Measurements from ENCODE around the gene HERC4.
"Not testable (repeated sequence)": the region's sequence is repeated elsewhere in the genome, so short reads cannot be mapped to it uniquely, and the experiment has no call there.

Gene HERC4

DNA sequence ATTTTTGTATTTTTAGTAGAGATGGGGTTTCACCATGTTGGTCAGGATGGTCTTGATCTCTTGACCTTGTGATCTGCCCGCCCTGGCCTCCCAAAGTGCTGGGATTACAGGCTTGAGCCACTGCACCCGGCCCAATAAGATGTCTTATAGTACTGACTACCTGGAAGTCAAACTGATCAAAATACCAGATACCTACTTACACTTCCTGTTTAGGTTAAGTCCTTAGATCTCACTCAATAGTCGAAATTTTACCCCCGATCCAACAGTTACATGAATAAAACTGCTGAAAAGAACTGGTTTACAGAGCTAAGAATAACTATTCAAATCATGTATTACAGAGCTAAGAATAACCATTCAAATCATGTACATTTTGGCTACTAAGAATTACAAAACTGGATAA is 58.6 kb downstream of the HERC4 start:
- H3K9me3 ChIP-seq (ENCODE audit: control insufficient read depth in 1 of 2, low read length in 2 of 2) = not testable (repeated sequence)
- H3K36me3 ChIP-seq (ENCODE audit: control insufficient read depth in 1 of 2, insufficient read depth in 2 of 2, low read length in 2 of 2) = peaks cover 11 to 37% of the 10 kb centered on the region in 2 donors

DNA sequence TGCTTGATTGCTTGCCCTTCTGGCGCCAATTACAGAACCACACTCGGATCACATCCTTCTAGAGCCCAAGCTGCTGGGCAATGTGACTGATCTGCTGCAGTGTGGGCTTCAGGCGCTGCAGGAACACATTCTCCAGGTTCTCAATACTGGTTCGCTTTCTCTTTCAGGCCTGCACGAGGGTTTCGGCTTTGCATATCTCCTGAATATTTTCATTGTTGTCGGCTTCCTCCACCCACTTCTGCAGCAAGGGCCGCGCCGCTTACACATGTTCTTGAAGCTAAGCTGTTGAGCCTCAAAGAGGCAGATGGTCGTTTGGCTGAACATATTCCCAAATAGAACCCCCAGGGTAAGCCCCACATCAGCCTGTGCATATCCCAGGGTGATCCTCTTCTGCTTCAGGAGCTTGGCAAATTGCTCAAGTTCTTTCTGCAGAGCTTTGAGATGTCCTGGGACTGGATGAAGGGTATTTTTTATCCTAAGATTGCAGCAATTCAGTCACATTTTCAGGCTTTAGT is 64.6 kb downstream of the HERC4 start:
- H3K4me1 ChIP-seq (ENCODE audit: control insufficient read depth in 1 of 2, insufficient read depth in 2 of 2, low read length in 2 of 2) = no peaks in the 10 kb centered on the region
- H3K36me3 ChIP-seq (ENCODE audit: control insufficient read depth in 1 of 2, insufficient read depth in 2 of 2, low read length in 2 of 2) = peaks cover 12 to 40% of the 10 kb centered on the region in 2 donors
- no peaks in the 10 kb centered on the region for H3K9me3 ChIP-seq (ENCODE audit: control insufficient read depth in 1 of 2, low read length in 2 of 2)
- no peak overlapping the region for H3K27ac ChIP-seq (ENCODE audit: low read depth, low read length)
- H3K4me3 ChIP-seq (ENCODE audit: low read depth in 1 of 2, low read length in 2 of 2) = no peak overlapping the region
- H3K27me3 ChIP-seq (ENCODE audit: control insufficient read depth in 1 of 2, insufficient read depth in 2 of 2, low read length in 2 of 2) = no peaks in the 10 kb centered on the region
- H3K9ac ChIP-seq (ENCODE audit: low read depth in 1 of 2, low read length in 2 of 2) = no peak overlapping the region

More for the DNA sequence above, 58.6 kb downstream of the HERC4 start:
- H3K27ac ChIP-seq (ENCODE audit: low read depth, low read length); H3K4me3 ChIP-seq (ENCODE audit: low read depth in 1 of 2, low read length in 2 of 2); H3K27me3 ChIP-seq (ENCODE audit: control insufficient read depth in 1 of 2, insufficient read depth in 2 of 2, low read length in 2 of 2); H3K9ac ChIP-seq (ENCODE audit: low read depth in 1 of 2, low read length in 2 of 2); H3K4me1 ChIP-seq (ENCODE audit: control insufficient read depth in 1 of 2, insufficient read depth in 2 of 2, low read length in 2 of 2): not testable (repeated sequence)

DNA sequence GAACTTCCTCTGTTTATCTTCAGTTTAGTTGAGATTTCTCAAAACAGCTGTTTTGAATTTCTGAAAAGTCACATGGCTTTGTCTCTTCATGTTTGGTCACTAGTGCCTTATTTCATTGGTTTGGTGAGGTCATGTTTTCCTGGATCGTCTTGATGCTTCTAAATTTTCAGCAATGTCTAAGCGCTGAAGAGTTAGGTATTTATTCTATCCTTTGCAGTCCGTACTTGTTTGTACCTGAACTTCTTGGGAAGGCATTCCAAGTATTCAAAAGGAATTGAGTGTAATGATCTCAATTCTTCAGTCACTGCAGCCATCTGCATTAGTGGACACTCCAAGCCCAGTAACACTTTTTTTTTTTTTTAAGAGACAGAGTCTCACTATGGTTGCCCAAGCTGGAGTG is 67.7 kb downstream of the HERC4 start:
- H3K9ac ChIP-seq (ENCODE audit: low read depth in 1 of 2, low read length in 2 of 2) = no peak overlapping the region
- H3K36me3 ChIP-seq (ENCODE audit: control insufficient read depth in 1 of 2, insufficient read depth in 2 of 2, low read length in 2 of 2) = peaks cover 10 to 29% of the 10 kb centered on the region in 2 donors
- H3K4me1 ChIP-seq (ENCODE audit: control insufficient read depth in 1 of 2, insufficient read depth in 2 of 2, low read length in 2 of 2) = no peaks in the 10 kb centered on the region
- no peak overlapping the region for H3K4me3 ChIP-seq (ENCODE audit: low read depth in 1 of 2, low read length in 2 of 2)
- H3K27ac ChIP-seq (ENCODE audit: low read depth, low read length) = no peak overlapping the region
- no peaks in the 10 kb centered on the region for H3K9me3 ChIP-seq (ENCODE audit: control insufficient read depth in 1 of 2, low read length in 2 of 2)
- no peaks in the 10 kb centered on the region for H3K27me3 ChIP-seq (ENCODE audit: control insufficient read depth in 1 of 2, insufficient read depth in 2 of 2, low read length in 2 of 2)

DNA sequence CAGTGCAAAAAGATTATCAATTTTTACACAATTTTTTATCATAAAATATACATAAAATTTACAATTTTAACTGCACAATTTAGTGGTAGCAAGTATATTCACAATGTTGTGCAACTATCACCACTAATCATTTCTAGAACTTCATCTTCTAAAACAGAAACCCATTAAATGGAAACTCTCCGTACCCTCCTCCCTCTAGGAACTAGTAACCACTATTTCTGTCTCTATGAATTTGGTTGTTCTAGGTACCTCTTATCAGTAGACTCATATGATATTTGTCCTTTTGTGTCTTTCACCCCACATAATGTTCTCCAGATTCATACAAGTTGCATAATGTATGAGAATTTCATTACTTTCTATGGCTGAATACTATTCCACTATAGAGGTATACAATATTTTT is 73.5 kb downstream of the HERC4 start:
- peaks cover 5 to 10% of the 10 kb centered on the region in 2 donors for H3K36me3 ChIP-seq (ENCODE audit: control insufficient read depth in 1 of 2, insufficient read depth in 2 of 2, low read length in 2 of 2)
- H3K4me3 ChIP-seq (ENCODE audit: low read depth in 1 of 2, low read length in 2 of 2) = no peak overlapping the region
- H3K9me3 ChIP-seq (ENCODE audit: control insufficient read depth in 1 of 2, low read length in 2 of 2) = no peaks in the 10 kb centered on the region
- H3K4me1 ChIP-seq (ENCODE audit: control insufficient read depth in 1 of 2, insufficient read depth in 2 of 2, low read length in 2 of 2) = no peaks in the 10 kb centered on the region
- H3K9ac ChIP-seq (ENCODE audit: low read depth in 1 of 2, low read length in 2 of 2) = no peak overlapping the region
- H3K27me3 ChIP-seq (ENCODE audit: control insufficient read depth in 1 of 2, insufficient read depth in 2 of 2, low read length in 2 of 2) = no peaks in the 10 kb centered on the region
- H3K27ac ChIP-seq (ENCODE audit: low read depth, low read length) = no peak overlapping the region

DNA sequence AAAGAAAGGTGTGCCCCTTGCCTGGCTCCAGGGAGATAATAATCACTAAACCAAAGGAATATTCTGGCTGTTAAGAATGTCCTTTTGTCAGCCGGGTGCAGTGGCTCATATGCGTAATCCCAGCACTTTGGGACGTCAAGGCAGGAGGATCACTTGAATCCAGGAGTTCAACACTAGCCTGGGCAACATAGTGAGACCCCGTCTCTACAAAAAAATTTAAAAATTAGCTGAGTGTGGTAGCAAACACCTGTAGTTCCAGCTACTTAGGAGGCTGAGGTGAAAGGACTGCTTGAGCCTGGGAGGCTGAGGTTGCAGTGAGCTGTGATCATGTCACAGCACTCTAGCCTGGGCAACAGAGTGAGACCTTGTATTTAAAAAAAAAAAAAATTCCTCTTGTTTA is 74.1 kb downstream of the HERC4 start:
- no peaks in the 10 kb centered on the region for H3K4me1 ChIP-seq (ENCODE audit: control insufficient read depth in 1 of 2, insufficient read depth in 2 of 2, low read length in 2 of 2)
- H3K27me3 ChIP-seq (ENCODE audit: control insufficient read depth in 1 of 2, insufficient read depth in 2 of 2, low read length in 2 of 2) = no peaks in the 10 kb centered on the region
- no peak overlapping the region for H3K9ac ChIP-seq (ENCODE audit: low read depth in 1 of 2, low read length in 2 of 2)
- H3K36me3 ChIP-seq (ENCODE audit: control insufficient read depth in 1 of 2, insufficient read depth in 2 of 2, low read length in 2 of 2) = peaks cover 9 to 16% of the 10 kb centered on the region in 2 donors
- no peak overlapping the region for H3K4me3 ChIP-seq (ENCODE audit: low read depth in 1 of 2, low read length in 2 of 2)
- no peak overlapping the region for H3K27ac ChIP-seq (ENCODE audit: low read depth, low read length)
- H3K9me3 ChIP-seq (ENCODE audit: control insufficient read depth in 1 of 2, low read length in 2 of 2) = no peaks in the 10 kb centered on the region

DNA sequence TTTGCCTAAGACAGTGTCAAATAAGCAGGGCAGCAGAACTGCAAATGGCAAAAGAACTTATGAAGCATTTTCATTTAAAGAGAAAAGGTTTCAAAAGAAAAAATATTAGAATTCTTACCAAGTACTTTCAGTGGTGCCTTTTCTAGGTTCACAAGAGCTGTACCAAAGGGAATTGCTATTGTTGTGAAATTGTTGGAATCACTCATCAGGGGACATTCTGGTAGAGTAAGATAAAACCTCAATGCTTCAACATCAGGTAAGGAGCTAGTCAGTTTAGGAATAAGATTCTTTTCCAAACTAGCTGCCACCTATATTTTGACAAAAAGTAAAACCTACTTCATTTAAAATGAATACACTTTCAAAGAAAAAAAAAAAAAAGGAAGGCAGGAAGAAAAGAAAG is 85.0 kb downstream of the HERC4 start:
- Histone ChIP-seq H3K9me3 (ENCODE audit: control insufficient read depth in 1 of 2, low read length in 2 of 2) (no peaks in the 10 kb centered on the region), H3K4me3 (ENCODE audit: low read depth in 1 of 2, low read length in 2 of 2) (no peak overlapping the region), H3K9ac (ENCODE audit: low read depth in 1 of 2, low read length in 2 of 2) (no peak overlapping the region), H3K27ac (ENCODE audit: low read depth, low read length) (no peak overlapping the region), H3K36me3 (ENCODE audit: control insufficient read depth in 1 of 2, insufficient read depth in 2 of 2, low read length in 2 of 2) (peaks cover 3 to 29% of the 10 kb centered on the region in 2 donors), H3K4me1 (ENCODE audit: control insufficient read depth in 1 of 2, insufficient read depth in 2 of 2, low read length in 2 of 2) (no peaks in the 10 kb centered on the region), H3K27me3 (ENCODE audit: control insufficient read depth in 1 of 2, insufficient read depth in 2 of 2, low read length in 2 of 2) (no peaks in the 10 kb centered on the region)

DNA sequence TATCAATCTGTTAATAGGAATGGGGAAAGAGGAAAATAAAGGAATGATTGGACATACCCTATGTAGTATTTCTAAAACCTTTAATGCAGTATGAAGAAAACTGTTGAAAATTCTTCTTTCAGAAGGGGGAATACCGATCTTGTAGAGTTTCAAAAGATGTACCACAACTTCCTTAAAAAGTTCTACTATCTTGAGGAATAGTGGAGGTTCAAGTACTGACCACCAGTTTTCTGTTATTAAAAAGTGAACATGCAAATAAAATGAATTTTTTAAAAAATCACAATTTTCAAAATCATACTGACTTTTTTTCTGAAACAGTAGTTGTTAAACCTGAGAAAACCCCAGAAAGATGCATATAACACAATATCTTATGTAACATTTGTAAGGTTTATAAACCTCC is 86.5 kb downstream of the HERC4 start:
- Histone ChIP-seq H3K9me3 (ENCODE audit: control insufficient read depth in 1 of 2, low read length in 2 of 2) (no peaks in the 10 kb centered on the region), H3K36me3 (ENCODE audit: control insufficient read depth in 1 of 2, insufficient read depth in 2 of 2, low read length in 2 of 2) (peaks cover 3 to 29% of the 10 kb centered on the region in 2 donors), H3K9ac (ENCODE audit: low read depth in 1 of 2, low read length in 2 of 2) (no peak overlapping the region), H3K27ac (ENCODE audit: low read depth, low read length) (no peak overlapping the region), H3K4me3 (ENCODE audit: low read depth in 1 of 2, low read length in 2 of 2) (no peak overlapping the region), H3K27me3 (ENCODE audit: control insufficient read depth in 1 of 2, insufficient read depth in 2 of 2, low read length in 2 of 2) (no peaks in the 10 kb centered on the region), H3K4me1 (ENCODE audit: control insufficient read depth in 1 of 2, insufficient read depth in 2 of 2, low read length in 2 of 2) (no peaks in the 10 kb centered on the region)

DNA sequence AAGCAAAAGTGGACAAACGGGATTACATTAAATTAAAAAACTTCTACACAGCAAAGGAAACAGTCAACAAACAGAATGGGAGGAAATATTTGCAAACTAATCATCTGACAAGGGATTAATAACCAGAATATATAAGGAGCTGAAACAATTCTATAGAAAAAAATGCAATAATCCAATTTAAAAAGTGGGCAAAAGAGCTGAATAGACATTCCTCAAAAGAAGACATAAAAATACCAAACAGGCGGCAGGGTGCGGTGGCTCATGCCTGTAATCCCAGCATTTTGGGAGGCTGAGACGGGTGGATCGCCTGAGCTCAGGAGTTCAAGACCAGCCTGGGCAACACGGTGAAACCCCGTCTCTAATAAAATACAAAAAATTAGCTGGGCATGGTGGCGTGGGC is 92.5 kb downstream of the HERC4 start:
- not testable (repeated sequence) for H3K4me1 ChIP-seq (ENCODE audit: control insufficient read depth in 1 of 2, insufficient read depth in 2 of 2, low read length in 2 of 2); H3K27me3 ChIP-seq (ENCODE audit: control insufficient read depth in 1 of 2, insufficient read depth in 2 of 2, low read length in 2 of 2); H3K4me3 ChIP-seq (ENCODE audit: low read depth in 1 of 2, low read length in 2 of 2); H3K27ac ChIP-seq (ENCODE audit: low read depth, low read length); H3K9me3 ChIP-seq (ENCODE audit: control insufficient read depth in 1 of 2, low read length in 2 of 2); H3K9ac ChIP-seq (ENCODE audit: low read depth in 1 of 2, low read length in 2 of 2)
- peaks cover 13 to 24% of the 10 kb centered on the region in 2 donors for H3K36me3 ChIP-seq (ENCODE audit: control insufficient read depth in 1 of 2, insufficient read depth in 2 of 2, low read length in 2 of 2)

DNA sequence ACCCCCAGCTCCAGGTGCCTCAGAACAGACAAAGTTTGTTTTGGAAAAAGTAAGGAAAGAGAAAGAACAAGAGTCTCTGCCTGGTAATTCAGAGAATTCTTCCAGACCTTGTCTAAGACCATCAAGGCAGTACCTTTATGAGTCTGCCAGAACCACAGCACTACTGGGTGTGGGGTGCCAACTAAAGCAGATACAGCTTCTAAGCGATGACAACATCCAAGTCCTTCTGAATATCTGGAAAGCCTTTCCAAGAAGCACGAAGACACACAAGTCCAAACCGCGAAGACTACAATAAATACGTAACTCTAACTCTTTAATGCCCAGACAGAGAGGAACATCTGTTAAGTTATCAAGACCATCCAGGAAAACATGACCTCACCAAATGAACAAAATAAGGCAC is 96.3 kb downstream of the HERC4 start:
- H3K27ac ChIP-seq (ENCODE audit: low read depth, low read length) = no peak overlapping the region
- peaks cover 16 to 38% of the 10 kb centered on the region in 2 donors for H3K36me3 ChIP-seq (ENCODE audit: control insufficient read depth in 1 of 2, insufficient read depth in 2 of 2, low read length in 2 of 2)
- no peaks in the 10 kb centered on the region for H3K9me3 ChIP-seq (ENCODE audit: control insufficient read depth in 1 of 2, low read length in 2 of 2)
- H3K4me3 ChIP-seq (ENCODE audit: low read depth in 1 of 2, low read length in 2 of 2) = no peak overlapping the region
- no peaks in the 10 kb centered on the region for H3K4me1 ChIP-seq (ENCODE audit: control insufficient read depth in 1 of 2, insufficient read depth in 2 of 2, low read length in 2 of 2)
- no peaks in the 10 kb centered on the region for H3K27me3 ChIP-seq (ENCODE audit: control insufficient read depth in 1 of 2, insufficient read depth in 2 of 2, low read length in 2 of 2)
- H3K9ac ChIP-seq (ENCODE audit: low read depth in 1 of 2, low read length in 2 of 2) = no peak overlapping the region

DNA sequence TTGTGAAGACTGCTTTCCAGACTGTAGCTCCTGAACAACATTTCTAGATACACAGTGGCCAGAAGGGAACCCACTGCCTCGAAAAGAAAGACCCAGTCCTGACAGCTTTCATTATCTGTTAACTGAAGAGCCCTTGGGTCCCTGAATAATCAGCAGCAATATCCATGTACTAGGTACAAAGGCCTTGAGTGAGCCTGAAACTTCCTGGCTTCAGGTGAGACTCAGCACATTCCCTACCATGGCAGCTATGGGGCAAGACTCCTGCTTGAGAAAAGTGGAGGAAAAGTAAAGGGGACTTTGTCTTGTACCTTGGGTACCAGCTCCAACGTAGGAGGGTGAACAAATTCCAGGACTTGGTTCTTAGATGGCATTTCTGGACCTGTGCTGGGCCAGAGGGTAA is 97.8 kb downstream of the HERC4 start:
- H3K9ac ChIP-seq (ENCODE audit: low read depth in 1 of 2, low read length in 2 of 2) = no peak overlapping the region
- H3K27ac ChIP-seq (ENCODE audit: low read depth, low read length) = no peak overlapping the region
- H3K9me3 ChIP-seq (ENCODE audit: control insufficient read depth in 1 of 2, low read length in 2 of 2) = no peaks in the 10 kb centered on the region
- H3K4me1 ChIP-seq (ENCODE audit: control insufficient read depth in 1 of 2, insufficient read depth in 2 of 2, low read length in 2 of 2) = no peaks in the 10 kb centered on the region
- H3K27me3 ChIP-seq (ENCODE audit: control insufficient read depth in 1 of 2, insufficient read depth in 2 of 2, low read length in 2 of 2) = no peaks in the 10 kb centered on the region
- H3K4me3 ChIP-seq (ENCODE audit: low read depth in 1 of 2, low read length in 2 of 2) = no peak overlapping the region
- H3K36me3 ChIP-seq (ENCODE audit: control insufficient read depth in 1 of 2, insufficient read depth in 2 of 2, low read length in 2 of 2) = peaks cover 20 to 38% of the 10 kb centered on the region in 2 donors

Measured in duodenal mucosa (tissue), 2 donors.